ENCODE data around the gene C7orf57.

- no peak for TF ChIP-seq NFYB (CRISPR knock-in tag; conservative IDR thresholded peaks at IDR 0.05; ENCODE audit: low read depth)
- TF ChIP-seq MAX (CRISPR knock-in tag; IDR thresholded peaks at IDR 0.05), result no peak
- TF ChIP-seq CTCF (IDR thresholded peaks at IDR 0.05), result no peak
- no peak for TF ChIP-seq NR1H2 (CRISPR knock-in tag; IDR thresholded peaks at IDR 0.05)
- TF ChIP-seq SOX15 (CRISPR knock-in tag; IDR thresholded peaks at IDR 0.05), result no peak
- no peak for TF ChIP-seq USF1 (CRISPR knock-in tag; IDR thresholded peaks at IDR 0.05)
- TF ChIP-seq ZNF121 (CRISPR knock-in tag; IDR thresholded peaks at IDR 0.05), result no peak
- TF ChIP-seq E2F5 (CRISPR knock-in tag; IDR thresholded peaks at IDR 0.05), result no peak
- TF ChIP-seq ATF3 (CRISPR knock-in tag; conservative IDR thresholded peaks at IDR 0.05), result no peak
- TF ChIP-seq ZNF138 (CRISPR knock-in tag; conservative IDR thresholded peaks at IDR 0.05), result no peak
- TF ChIP-seq ETV6 (CRISPR knock-in tag; IDR thresholded peaks at IDR 0.05), result no peak
These were observed 62.3 kb downstream of the C7orf57 start for GRCh38 chr7:48097521-48098231.

Data from WTC11 (cell line).